PC-9 (cell line): ENCODE results near the gene ARL11.

Experiments used
- CTCF ChIP-seq: fragments of 200-600 bp; sonication (generic); conservative IDR thresholded peaks from 2 replicates; pipeline ENCODE4 v1.6.1; 2017; ENCODE audit warnings: mixed run types, antibody characterized with exemption, mild to moderate bottlenecking, moderate library complexity
- EZH2 ChIP-seq: fragments of 200-600 bp; sonication (generic); IDR thresholded peaks from 2 replicates; pipeline ENCODE4 v1.8.0; 2017; ENCODE audit warnings: antibody characterized with exemption, low read depth

DNA sequence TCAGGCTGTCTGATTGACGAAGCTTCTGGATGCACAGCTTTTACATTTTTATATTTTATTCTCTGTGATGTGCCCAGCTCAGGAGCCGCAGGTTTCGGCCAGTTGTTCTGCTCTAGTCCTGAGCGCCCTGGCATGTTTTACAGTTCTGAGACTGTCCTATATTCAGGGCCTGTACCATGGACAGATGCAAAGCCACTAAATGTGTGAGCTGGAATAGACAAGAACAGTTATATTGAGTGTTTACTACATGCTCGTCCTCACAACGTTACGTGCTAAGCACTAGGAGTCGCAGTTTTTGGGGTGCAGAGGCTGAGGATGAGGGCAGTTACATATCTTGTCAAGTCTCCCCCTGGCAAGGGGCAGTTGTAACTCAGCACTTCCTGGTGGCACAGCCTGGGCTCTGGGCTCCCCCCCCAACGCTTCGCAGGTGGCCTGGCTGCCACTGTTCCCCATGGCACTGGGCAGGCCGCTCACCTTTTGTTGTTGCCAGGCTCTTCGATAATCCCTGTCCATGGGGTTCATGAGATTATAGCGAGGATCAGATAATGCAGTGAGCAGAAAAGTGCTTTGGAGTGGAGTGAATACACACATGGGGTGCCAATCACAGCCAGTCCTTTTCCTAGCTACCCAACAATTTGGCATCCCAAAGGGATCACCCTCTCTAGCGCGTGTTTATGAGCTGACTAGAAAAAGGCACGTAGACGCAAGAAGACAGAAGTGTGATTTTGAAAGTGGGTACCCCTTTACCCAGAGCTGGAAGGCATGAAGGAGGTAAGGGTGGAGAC, 23.5 kb downstream of the ARL11 start:
- TF ChIP-seq CTCF (no peak), EZH2 (no peak)
